HuH-7.5 (cell line): Measurements from ENCODE around the gene ANKH.

Experiments used
- DNase-seq: peaks from one replicate; pipeline ENCODE4 v3.0.0; 2011; ENCODE audit warnings: low spot score

The ANKH gene

DNA sequence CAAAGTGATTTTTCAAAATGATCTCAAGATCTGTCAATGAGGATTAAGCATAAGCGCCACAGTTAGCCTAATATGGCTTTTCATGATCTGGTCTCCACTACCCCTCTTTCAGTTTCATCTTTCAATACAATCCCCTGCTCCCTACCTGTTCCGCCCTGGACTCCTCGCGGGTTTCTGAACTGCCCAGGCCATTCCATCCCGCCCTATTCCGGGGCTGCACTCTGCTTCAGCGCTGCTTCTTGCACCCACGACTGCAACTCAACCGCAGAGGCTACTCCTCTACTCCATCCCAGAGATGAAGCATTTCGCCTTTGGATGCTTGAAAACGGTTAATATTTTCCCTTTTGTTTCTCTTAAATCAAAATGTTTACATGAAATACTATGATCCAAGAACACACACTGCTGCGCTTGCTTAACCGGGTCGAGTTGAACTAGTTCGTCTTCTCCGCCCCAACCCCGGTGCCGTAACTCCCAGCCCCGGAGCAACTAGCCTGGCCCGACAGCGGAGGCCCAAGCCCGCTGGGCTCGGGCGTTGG, 207.8 kb downstream of the ANKH start:
- peak; percentile 46 for DNase-seq

DNA sequence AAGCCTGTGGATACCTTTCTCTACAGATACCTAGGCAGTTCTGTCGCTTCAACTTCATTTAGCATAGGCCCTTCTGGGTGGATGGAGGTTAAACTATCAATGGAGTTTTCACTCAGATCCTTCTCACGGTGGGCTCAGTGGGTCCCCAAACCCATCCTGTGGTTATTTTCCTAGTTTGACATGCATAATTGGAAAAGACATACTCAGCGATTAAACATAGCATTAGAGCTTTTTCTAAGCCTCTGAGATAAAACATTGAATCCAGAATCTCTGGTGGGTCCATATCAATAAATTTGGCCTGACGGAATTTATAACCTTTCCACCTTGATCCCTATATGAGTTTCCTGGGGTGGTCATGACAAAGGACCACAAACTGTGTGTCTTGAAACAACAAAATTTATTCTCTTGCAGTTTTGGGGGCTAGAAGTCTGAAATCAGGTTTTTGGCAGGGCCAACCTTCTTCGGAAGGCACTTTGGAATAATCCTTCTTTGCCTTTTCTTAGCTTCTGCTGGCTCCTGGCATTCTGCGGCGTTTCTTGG, 208.8 kb downstream of the ANKH start:
- DNase-seq: no peak

DNA sequence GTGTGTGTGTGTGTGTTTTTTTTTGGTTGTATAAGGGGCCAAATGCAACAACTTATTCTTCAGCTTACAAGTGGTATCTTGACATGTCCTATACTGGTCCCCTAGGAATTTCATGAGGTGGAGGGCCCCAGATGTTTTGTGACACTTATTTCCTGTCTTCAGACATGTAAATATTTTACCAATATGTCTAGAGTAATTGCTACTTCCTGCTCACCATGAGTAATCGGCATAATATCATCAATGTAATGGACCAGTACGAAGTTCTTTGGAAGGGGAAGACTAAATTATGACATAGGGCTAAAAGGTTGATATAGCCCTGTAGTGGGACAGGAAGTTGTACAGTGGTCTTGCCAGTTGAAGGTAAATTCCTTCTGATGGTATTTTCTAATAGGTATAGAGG, 210.7 kb downstream of the ANKH start:
- DNase-seq: no peak

DNA sequence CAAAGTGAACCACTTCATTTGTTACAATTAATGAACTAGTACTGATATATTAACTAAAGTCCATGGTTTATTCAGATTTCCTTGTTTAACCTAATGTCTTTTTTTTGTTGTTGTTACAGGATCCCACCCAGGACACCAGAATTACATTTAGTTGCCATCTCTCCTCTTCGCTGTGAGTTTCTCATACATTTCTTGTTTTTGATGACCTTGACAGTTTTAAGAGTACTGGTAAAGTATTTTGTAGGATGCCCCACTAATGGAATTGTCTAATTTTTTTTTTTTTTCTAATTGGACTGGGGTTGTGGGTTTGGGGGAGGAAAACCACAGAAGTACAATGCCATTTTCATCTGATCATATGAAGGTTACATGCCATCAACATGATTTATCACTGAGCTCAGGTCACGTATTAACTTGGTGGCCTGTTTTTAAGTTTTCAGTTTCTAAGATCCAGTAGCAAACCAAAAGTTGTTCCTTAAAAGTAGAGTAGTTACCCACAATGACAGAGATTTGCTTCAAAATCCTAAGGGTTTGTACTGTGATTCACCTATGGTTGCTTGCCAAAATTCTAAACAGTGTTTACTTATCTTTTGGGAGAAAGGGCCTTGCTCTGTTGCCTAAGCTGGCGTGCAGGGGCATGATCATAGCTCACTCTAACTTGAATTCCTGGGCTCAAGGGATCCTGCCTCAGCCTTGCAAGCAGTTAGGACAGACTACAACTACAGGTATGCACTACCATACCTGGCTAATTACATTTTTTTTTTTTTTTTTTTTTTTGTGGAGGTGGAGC, 211.6 kb downstream of the ANKH start:
- DNase-seq: no peak

DNA sequence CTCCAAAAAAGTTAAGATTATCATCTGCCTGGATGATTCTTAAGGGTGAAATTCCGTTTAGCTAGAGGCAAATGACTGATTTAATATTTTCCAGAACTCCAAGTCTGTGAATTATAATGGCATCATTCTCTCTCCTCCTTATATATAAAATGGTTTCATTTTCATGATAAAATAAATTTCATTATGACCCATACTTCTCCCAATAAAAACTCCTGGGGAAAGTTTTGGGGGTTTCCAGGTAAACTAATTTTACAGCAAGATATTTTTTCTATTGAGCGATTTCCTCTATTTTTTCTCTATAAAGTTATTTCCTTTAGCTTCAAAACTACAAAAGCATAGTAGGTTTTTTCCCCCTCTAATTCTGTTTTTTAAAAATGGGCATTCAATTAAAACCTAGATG, 214.7 kb downstream of the ANKH start:
- DNase-seq: no peak

DNA sequence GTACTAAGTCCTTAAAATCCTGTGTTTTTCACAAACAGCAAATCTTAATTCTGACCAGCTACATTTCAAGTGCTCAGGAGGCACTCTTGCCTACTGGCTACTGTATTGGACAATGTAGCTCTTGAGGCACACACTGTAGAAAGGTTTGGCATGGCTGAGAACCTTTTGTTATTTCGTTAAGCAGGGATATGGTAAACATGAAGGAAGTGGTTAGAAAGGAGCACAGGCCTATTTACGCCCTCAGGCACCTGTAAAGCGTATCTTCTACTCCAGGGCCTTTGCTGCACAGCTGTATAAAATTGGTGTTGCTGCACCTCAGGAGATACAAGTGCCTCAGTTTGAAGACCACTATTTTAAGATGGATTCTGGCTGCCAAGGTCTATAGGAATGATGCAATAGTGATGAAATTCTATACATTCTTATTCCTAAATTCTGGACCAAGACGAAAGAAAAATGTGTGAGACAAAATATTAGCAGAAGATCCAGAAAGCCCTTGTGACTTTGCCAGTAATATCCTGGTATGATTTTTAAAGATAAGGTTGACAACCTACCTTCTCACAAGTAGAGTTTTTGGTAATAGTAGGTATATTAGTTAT, 216.3 kb downstream of the ANKH start:
- DNase-seq: no peak
